Measurements from ENCODE around the gene CNPY3.
A peak's percentile ranks its signal among the peaks of the same experiment; 100 is the strongest.

CNPY3 gene

DNA sequence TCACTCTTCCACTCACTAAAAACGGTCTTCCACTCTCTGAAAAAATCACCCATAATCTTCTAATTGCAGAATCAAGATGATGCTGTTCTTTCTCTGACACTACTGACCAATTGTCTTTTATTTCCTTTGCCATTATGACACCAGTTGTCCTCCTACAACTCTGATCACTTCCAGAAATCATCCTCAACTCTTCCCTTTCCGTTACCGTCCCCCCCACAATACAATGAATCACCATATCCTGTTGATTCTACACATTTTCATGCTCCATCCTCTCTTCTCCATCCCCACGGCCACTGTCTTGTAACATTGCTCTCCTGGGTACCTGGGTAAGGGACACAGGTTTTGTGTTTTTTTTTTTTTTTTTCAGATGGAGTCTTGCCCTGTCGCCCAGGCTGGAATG, 52.6 kb downstream of the CNPY3 start:
- no peak for DNase-seq (ENCODE audit: low spot score)

DNA sequence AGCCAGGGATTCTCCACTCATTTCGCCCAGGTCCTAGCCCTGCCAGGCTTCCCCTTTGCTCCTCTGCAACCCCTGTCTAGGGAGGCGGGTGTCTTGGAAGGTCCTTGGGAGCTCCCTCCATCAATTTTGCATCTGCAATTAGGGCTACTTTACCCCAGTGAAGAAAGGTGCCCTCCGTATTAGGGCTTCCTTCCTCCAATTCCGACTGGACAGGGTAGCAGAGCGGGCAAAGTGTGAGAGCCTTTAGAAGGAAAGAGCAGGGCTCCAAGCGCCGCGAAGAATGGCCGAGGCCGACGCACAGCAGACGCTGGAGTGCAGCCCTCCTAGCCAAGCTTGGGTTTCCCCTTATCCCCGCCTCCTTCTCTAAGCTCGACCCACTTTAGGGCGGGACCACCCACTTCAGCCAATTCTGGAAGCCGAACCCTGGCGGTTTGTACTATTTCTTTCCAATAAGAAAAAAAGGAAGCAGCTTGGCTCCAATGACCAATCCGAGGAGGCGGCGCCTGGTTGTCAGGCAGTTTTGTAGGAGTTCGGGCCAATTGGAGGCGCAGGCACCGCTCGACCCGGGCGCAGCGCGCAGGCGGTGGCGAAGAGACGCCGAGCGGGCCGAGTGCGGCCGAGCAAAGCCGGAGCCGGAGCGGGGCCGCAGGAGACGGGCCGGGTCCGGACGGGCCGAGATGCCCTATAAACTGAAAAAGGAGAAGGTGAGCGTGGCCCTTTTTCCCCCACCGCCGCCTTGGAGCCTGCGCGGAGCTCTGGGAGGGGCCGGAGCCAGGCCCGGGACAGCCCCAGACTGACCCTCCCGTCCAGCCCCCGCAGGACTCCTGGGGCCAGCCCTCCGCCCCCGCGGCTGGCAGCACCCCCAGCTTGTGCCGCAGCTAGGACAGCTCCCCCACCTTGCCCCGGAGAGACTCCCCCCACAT, 55.0 kb downstream of the CNPY3 start, which contains the start of gene PPP2R5D:
Gene PPP2R5D (plus strand): TSS at position 570 of the 923 bp plus-strand sequence. CDS start 108 bp downstream, at position 678.
- DNase-seq (ENCODE audit: low spot score) = peak; percentile 100

DNA sequence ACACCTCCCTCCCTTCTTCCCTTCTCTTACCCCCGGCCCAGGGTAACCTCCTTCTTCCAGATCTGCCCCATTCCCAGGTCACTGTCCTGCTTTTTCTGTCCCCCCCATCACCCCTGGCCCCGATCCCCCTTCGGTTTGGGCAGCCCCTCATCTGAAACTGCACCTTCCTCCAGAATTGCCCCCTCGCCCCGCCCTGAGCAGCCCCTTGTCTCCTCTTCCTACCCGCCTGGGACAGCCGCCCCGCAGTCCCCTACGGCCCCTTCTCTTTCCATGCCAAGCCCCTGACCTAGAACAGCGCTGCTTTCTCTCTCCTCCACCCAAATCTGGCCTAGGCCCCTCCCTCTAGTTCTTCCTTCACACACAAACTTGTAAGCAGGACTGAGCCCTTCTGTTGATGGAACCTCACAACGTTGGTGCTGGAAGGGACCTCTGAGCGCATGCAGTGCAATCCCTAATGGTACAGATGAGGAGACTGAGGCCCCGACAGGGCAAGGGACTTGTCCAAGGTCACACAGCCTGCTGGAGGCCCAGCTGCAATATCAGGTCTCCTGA, 55.7 kb downstream of the CNPY3 start:
- no peak for DNase-seq (ENCODE audit: low spot score)

DNA sequence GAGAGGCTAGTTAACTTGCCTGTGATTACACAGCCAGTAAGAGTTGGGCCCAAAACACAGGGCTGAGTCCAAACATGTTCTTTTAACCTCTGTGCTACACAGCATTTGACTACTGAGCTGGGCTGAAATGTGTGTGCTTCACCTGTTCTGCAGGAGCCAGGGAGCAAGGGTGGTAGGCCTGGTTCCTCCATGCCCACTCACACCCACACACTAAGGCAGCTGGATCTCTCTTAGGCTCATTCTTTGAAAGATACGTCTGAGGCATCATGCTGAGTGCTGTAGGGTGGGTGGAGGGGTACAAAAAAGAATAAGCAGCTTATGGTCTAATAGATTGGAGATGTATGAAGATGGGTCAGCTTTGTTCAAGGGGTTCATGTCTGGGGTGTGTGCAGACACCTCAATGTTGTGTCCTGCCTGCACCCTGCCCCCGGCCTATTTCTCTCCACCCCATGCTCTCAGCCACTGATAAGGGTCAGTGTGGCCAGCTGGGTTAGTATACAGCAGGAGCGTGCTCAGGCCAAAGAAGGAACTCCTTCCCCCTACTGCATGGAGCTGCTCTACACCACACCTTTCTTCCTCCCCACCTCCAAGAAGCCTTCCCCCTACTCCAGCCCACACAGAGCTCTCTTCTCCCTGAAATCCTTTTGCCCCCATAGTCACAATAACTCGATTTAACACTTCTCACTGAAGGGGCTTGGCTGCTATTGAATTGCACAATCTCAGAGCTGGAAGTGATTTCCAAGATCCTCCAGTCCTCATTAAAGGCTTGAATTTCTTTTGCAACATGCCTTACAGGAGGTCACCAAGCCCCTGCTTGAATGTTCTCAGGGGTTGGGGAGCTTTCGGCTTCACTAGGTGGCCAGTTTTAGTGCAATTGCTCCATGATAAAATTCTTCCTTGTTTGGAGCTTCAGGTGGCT, 58.5 kb downstream of the CNPY3 start:
- DNase-seq (ENCODE audit: low spot score) = no peak

DNA sequence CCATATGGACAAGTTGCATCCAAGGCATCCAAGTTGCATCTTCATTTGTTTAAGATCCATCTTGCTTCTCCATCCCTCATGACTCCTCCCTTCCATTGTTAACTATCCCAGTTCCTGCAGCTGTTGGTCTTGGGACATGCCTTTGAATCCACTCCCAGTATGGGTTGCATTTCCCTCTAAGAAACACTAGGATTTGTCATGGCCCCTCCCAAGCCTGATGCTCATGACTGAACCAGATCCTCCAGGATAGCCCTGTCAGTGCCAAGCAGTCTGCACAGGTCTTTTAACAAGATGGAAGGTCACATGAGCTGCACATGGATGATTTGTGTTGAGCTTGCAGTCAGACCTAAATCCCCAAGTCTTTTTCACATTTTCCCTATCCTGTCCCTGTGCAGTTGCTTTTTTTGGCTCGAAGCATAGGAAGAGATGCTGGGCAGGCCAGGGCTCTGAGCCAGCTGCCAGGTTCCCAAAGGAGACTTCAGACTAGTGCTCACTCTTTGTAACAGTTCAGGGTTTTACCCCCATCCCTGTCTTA, 59.3 kb downstream of the CNPY3 start:
- DNase-seq (ENCODE audit: low spot score) = no peak
